RKO (cell line): ENCODE data around the gene EPYC.

Experiments used
- DNase-seq: peaks from one replicate; pipeline ENCODE4 v3.0.0-alpha.2; 2016; ENCODE audit warnings: low spot score

EPYC gene

GRCh38 chr12:90954921-90955320, 49.9 kb downstream of the EPYC start, which contains the start of gene CCER1:
Gene CCER1 (minus strand): TSS chr12:90955176. CDS start chr12:90954742, 434 bp downstream.
- DNase-seq, result no peak

- DNase-seq, result no peak
These were observed 50.3 kb downstream of the EPYC start for GRCh38 chr12:90954428-90954827.

GRCh38 chr12:90953956-90954421, 50.8 kb downstream of the EPYC start:
- DNase-seq, result no peak

GRCh38 chr12:90951432-90952105, 53.2 kb downstream of the EPYC start:
- DNase-seq, result no peak

GRCh38 chr12:90947869-90948268, 56.9 kb downstream of the EPYC start:
- no peak for DNase-seq

GRCh38 chr12:90945070-90945649, 59.6 kb downstream of the EPYC start:
- DNase-seq, result peak; percentile 73

- DNase-seq, result no peak
These were observed 61.5 kb downstream of the EPYC start for GRCh38 chr12:90943255-90943654.

GRCh38 chr12:90940872-90941499, 63.8 kb downstream of the EPYC start:
- DNase-seq, result peak; percentile 83

- no peak for DNase-seq
These were observed 65.4 kb downstream of the EPYC start for GRCh38 chr12:90939382-90939781.

- no peak for DNase-seq
These were observed 66.3 kb downstream of the EPYC start for GRCh38 chr12:90938451-90938850.

GRCh38 chr12:90937651-90938050, 67.1 kb downstream of the EPYC start:
- no peak for DNase-seq

- no peak for DNase-seq
These were observed 68.4 kb downstream of the EPYC start for GRCh38 chr12:90936230-90937005.

- DNase-seq, result no peak
These were observed 79.2 kb downstream of the EPYC start for GRCh38 chr12:90925562-90925961.

- DNase-seq, result no peak
These were observed 80.4 kb downstream of the EPYC start for GRCh38 chr12:90924406-90924805.

GRCh38 chr12:90922145-90922627, 82.6 kb downstream of the EPYC start:
- DNase-seq, result peak; percentile 5

- DNase-seq, result no peak
These were observed 83.2 kb downstream of the EPYC start for GRCh38 chr12:90921536-90921935.

- no peak for DNase-seq
These were observed 84.5 kb downstream of the EPYC start for GRCh38 chr12:90920222-90920621.

- DNase-seq, result no peak
These were observed 87.3 kb downstream of the EPYC start for GRCh38 chr12:90917431-90917830.

GRCh38 chr12:90916516-90916915, 88.3 kb downstream of the EPYC start:
- DNase-seq, result no peak

GRCh38 chr12:90915353-90915752, 89.4 kb downstream of the EPYC start:
- no peak for DNase-seq
